DMS114 treated with DMSO at 0.1 percent for 48 hours (cell line): ENCODE data around the gene KDF1.
A peak's percentile ranks its signal among the peaks of the same experiment; 100 is the strongest.

ENCODE experiments used
- DNase-seq: peaks from one replicate; lab custom pipeline; 2025; ENCODE audit not compliant: unreplicated experiment; lab: John Stamatoyannopoulos, UW

The KDF1 gene

GRCh38 chr1:26921540-26922430, 38.5 kb downstream of the KDF1 start, which contains the start of gene NUDC:
TSS of gene NUDC (plus strand) at chr1:26921743. CDS start at chr1:26921849, 106 bp downstream.
- peak; percentile 94 for DNase-seq

GRCh38 chr1:26921126-26921539, 39.1 kb downstream of the KDF1 start:
- DNase-seq = no peak

GRCh38 chr1:26915204-26915842, 44.9 kb downstream of the KDF1 start:
- DNase-seq = no peak

- no peak for DNase-seq
These were observed 46.3 kb downstream of the KDF1 start, which contains the start of gene NR0B2 for GRCh38 chr1:26913754-26914619. TSS of gene NR0B2 (minus strand) at chr1:26913975. CDS start at chr1:26913940, 35 bp downstream.

GRCh38 chr1:26913389-26913753, 46.9 kb downstream of the KDF1 start:
- DNase-seq = no peak

- DNase-seq = no peak
These were observed 48.1 kb downstream of the KDF1 start for GRCh38 chr1:26912147-26912490.

GRCh38 chr1:26911399-26912146, 48.7 kb downstream of the KDF1 start:
- no peak for DNase-seq

- DNase-seq = no peak
These were observed 49.7 kb downstream of the KDF1 start for GRCh38 chr1:26910343-26911160.

- no peak for DNase-seq
These were observed 50.3 kb downstream of the KDF1 start for GRCh38 chr1:26909951-26910342.

GRCh38 chr1:26907071-26907917, 53.0 kb downstream of the KDF1 start:
- DNase-seq = no peak

- DNase-seq = no peak
These were observed 59.3 kb downstream of the KDF1 start for GRCh38 chr1:26900815-26901511.

- peak; percentile 83 for DNase-seq
These were observed 60.1 kb downstream of the KDF1 start, which contains the start of gene GPATCH3 for GRCh38 chr1:26900001-26900814. TSS of gene GPATCH3 (minus strand) at chr1:26900467. CDS start at chr1:26900442, 25 bp downstream.
